Erythroblast (primary cell): ENCODE results near the gene RAB11FIP4.
A peak's percentile ranks its signal among the peaks of the same experiment; 100 is the strongest.

Experiments used
- DNase-seq, 2 experiments: peaks; one replicate each; lab custom pipeline; 2025; lab: John Stamatoyannopoulos, UW
- GATA1 ChIP-seq: IDR thresholded peaks from 2 replicates; pipeline ENCODE4 v1.6.1; 2011; ENCODE audit warnings: low read depth, mild to moderate bottlenecking, control low read depth, low read length, moderate library complexity
- POLR2A ChIP-seq: IDR thresholded peaks from 2 replicates; pipeline ENCODE4 v1.6.1; 2011; ENCODE audit warnings: mild to moderate bottlenecking, low read length

The RAB11FIP4 gene

DNA sequence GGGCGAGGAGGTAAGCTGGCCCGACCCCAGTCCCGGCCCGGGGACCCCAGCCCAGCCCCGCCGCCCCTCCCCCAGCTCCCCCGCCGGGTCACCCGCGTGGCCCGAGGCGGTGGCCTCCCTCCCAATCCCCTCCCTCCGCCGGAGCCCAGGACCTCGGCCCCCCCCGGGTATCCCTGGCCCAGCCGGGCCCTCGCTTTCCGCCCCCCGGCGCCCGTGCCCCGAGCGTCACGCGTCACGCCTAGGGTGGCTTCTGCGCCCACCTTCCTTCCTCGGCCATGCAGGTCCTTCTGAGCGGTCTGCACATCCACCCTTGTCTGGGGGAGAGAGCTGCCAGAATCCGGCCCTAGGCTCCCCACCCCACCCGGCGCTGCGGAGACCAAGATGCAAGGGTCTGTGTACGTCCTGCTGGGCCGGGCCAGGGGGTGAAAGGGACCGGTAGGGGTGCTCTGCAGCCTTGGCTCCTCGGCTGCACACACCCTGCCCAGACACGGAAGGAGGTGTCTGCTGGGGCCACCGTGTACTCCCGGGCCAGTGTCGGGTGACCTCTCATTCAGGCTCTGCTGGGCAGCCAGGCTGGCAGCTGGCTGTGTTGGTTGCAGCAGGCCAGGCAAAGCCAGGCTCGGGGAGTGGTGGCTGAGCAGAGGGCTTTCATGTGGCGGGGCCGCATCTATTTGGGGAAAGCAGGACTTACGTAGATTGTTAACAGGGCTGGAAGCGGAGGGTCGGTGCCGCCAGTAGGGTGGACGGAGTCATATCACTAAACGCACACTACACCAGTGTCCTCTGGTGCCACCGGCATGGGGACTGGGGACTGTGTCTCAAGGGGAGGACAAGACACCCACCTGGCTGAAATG lies 754 bp downstream of the RAB11FIP4 start:
- no peak for DNase-seq
- no peak for TF ChIP-seq GATA1
- TF ChIP-seq POLR2A: no peak

DNA sequence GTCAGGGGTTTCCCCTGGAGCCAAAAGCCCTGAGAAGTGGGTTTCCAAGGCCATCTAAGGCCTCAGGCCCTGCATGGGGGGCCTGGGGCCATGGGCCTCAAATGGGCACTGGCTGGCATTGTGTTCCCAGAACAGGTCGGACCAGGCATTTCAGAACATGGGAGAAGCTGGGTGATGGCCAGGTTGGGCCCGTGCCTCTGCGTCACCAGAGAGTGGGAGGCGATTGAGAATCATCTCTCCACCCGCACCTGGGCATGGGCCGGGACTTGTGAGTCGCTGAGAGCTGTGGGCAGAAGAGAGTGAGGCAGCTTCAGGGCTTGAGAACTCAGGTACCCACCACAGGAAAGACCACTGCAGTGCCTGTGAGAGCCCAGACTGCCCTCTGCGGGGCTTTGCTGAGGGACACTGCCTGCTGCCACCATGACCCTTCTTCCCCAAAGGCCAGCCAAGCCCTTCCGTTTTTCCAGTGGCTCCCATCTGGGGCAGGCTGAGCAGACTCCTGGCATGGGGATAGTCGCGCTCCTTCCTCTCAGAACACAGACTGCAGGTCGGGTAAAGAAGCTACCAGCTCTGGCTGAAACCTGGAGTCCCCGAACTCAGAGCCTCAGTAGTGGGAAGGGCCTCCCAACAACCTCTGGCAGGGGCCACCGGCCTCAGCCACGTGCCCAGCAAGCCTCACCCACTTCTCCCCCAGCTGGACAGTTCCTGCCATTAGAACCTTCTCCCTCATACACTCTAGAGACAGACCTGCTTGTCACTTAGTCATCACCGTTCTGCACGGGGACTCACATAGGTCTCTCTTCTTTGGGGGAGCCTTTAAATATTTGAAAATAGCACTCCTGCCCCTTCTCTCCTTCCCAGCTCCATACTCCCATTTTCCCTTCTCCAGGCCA lies 1.6 kb downstream of the RAB11FIP4 start:
- no peak for DNase-seq
- TF ChIP-seq GATA1 (no peak), POLR2A (no peak)

GRCh38 chr17:31393749-31394146 lies 2.3 kb downstream of the RAB11FIP4 start:
- DNase-seq: no peak
- no peak for TF ChIP-seq GATA1
- no peak for TF ChIP-seq POLR2A

GRCh38 chr17:31394544-31394943 lies 3.1 kb downstream of the RAB11FIP4 start:
- no peak for TF ChIP-seq GATA1

GRCh38 chr17:31397256-31397939 lies 5.9 kb downstream of the RAB11FIP4 start:
- DNase-seq: no peak
- TF ChIP-seq GATA1 (no peak), POLR2A (no peak)

More at GRCh38 chr17:31394544-31394943, 3.1 kb downstream of the RAB11FIP4 start:
- peak; percentile 43 to 45 for DNase-seq

- TF ChIP-seq POLR2A: no peak
- DNase-seq: no peak
Measured at GRCh38 chr17:31398381-31399311, 7.2 kb downstream of the RAB11FIP4 start.

GRCh38 chr17:31400481-31400950 lies 9.0 kb downstream of the RAB11FIP4 start:
- DNase-seq: no peak
- no peak for TF ChIP-seq POLR2A
- no peak for TF ChIP-seq GATA1

GRCh38 chr17:31401456-31402254 lies 10.2 kb downstream of the RAB11FIP4 start:
- DNase-seq: no peak
- TF ChIP-seq GATA1 (no peak), POLR2A (no peak)

DNA sequence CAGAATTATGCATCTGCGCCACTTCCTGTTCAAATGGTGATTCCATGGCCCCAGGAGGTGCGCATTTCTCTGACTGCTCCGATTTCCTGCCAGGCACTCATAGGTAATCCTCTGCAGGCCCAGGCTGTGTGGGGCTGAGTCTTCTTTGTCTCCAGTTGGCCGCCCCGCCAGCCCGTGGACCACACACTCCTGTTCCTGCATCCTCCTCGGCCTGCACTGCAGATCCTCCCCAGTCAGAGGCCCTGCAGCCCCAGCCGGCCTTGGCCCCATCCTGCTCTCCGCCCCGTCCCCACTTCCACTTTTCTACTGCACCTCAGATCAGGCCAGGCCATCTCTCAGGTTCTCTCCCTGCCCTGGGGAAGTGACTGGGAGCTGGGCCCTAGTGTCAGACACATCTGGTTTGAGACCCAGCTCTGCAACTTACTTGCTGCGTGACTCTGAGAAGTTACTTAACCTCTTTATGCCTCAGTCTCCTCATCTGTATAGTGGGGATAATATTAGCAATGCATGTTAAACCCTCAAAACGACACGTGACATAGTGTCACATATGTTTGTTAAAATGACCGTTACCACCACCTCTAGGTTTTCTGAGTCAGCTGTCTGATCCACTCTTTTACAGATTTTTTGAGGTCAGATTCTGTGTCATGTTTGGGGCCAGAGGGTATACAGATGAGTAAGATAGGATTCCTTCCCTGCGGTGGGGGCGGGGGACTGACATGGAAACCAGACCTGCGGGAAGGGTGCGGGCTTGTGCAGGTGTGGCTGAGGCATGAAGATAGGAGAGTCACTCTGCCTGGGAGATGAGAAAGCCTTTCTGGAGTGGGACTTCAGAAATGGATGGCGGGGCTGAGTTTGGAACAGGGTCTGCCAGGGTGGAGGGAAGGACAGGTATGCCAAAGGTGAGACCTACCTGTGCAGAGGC lies 12.8 kb downstream of the RAB11FIP4 start:
- no peak for TF ChIP-seq GATA1
- TF ChIP-seq POLR2A: no peak
- no peak for DNase-seq

- DNase-seq: no peak
- TF ChIP-seq POLR2A (no peak), GATA1 (no peak)
Measured at GRCh38 chr17:31405890-31406371, 14.5 kb downstream of the RAB11FIP4 start.

DNA sequence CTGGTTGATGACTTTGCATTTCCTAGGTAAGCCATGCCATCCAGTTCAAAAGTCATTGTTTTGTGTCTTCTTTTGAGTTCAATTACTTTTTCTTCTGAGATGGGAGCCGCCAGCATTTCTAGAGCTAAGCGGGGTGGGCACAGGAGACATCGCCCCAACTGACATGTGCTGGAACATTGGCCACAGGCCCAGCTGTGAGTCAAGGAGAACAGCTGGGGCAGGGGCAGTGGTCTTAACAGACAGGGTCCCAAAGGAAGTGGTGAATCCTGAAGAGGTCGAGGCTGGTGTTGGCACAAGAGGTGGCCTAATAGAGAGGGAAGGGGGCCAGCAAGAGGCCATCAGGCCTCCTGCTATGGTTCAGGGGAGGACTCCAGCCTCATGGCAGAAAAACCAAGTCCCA lies 17.1 kb downstream of the RAB11FIP4 start:
- DNase-seq: no peak

More for the DNA sequence above, 17.1 kb downstream of the RAB11FIP4 start:
- no peak for TF ChIP-seq POLR2A
- TF ChIP-seq GATA1: no peak
